Testis (tissue), 3 donors: ENCODE results near the gene CHDH. TPM values are rescaled to one million over a fixed set of nuclear protein-coding genes. Genes with fewer than 3 reads are reported as not detected.
A peak's percentile ranks its signal among the peaks of the same experiment; 100 is the strongest.

ENCODE experiments used
- DNase-seq: peaks from one replicate; pipeline ENCODE4 v3.0.0-alpha.2; 2019
- H3K27ac ChIP-seq, 2 donors: fragments of 200-600 bp; sonication (generic); one replicate each; pipeline ENCODE4 v1.5.1; 2019
- H3K27me3 ChIP-seq: fragments of 200-600 bp; sonication (generic); one replicate; pipeline ENCODE4 v1.5.1; 2019
- H3K36me3 ChIP-seq: fragments of 200-600 bp; sonication (generic); one replicate; pipeline ENCODE4 v1.5.1; 2017; ENCODE audit warnings: low read depth; ENCODE audit errors: missing control alignments
- H3K4me1 ChIP-seq: fragments of 200-600 bp; sonication (generic); one replicate; pipeline ENCODE4 v1.5.1; 2019
- H3K4me3 ChIP-seq, 2 donors: fragments of 200-600 bp; sonication (generic); one replicate each; pipeline ENCODE4 v1.5.1; 2017 to 2019
- H3K9me3 ChIP-seq: fragments of 200-600 bp; sonication (generic); one replicate; pipeline ENCODE4 v1.5.1; 2017
- POLR2A ChIP-seq: fragments of 450-650 bp; IDR thresholded peaks from one replicate; pipeline ENCODE4 v1.6.1; 2017; ENCODE audit warnings: antibody characterized with exemption, mild to moderate bottlenecking, moderate library complexity
- WGBS, 2 donors: methylation state at CpG; one replicate each; pipeline ENCODE4 v1.1.5; 2018; 5-methylcytosine and 5-hydroxymethylcytosine counted together
- intact Hi-C: fragments of 100-400 bp; cut with DNase I; formaldehyde crosslinking; loops from one replicate; pipeline ENCODE4 v1.15.1; 2023; ENCODE audit warnings: low total_unique reads
- polyA plus RNA-seq: library from polyadenylated mRNA; stranded (reverse); fragments of 350-450 nt; fragmentation: Illumina TruSeq; extraction: RNeasy Lipid Tissue Mini Kit (QIAGEN cat#74804); gene quantifications from one replicate; pipeline ENCODE4 v1.2.3, GENCODE V29; 2014; ENCODE audit warnings: low read depth, low replicate concordance; ENCODE audit not compliant: insufficient read depth
- total RNA-seq, 2 donors: library from RNA; depleted of rRNA; stranded (reverse); fragments of >200 nt; gene quantifications; one replicate each; pipeline ENCODE4 v1.2.3, GENCODE V29; 2016
- TF ChIP-seq, protein P1 (sequence below), 3 experiments: fragments of 450-650 bp in 2 of 3; fragments of 200-600 bp in 1 of 3; sonication (generic) in 1 of 3; IDR thresholded peaks; one replicate each; pipeline ENCODE4 v1.5.1; 2016 to 2019; ENCODE audit warnings: antibody characterized with exemption in 3 of 3, mild to moderate bottlenecking in 2 of 3, moderate library complexity in 1 of 3

Gene CHDH
- total and polyA plus RNA-seq, 3 donors from 2014 or later, result 13.5 to 41.4 (median 28.1) TPM

DNA sequence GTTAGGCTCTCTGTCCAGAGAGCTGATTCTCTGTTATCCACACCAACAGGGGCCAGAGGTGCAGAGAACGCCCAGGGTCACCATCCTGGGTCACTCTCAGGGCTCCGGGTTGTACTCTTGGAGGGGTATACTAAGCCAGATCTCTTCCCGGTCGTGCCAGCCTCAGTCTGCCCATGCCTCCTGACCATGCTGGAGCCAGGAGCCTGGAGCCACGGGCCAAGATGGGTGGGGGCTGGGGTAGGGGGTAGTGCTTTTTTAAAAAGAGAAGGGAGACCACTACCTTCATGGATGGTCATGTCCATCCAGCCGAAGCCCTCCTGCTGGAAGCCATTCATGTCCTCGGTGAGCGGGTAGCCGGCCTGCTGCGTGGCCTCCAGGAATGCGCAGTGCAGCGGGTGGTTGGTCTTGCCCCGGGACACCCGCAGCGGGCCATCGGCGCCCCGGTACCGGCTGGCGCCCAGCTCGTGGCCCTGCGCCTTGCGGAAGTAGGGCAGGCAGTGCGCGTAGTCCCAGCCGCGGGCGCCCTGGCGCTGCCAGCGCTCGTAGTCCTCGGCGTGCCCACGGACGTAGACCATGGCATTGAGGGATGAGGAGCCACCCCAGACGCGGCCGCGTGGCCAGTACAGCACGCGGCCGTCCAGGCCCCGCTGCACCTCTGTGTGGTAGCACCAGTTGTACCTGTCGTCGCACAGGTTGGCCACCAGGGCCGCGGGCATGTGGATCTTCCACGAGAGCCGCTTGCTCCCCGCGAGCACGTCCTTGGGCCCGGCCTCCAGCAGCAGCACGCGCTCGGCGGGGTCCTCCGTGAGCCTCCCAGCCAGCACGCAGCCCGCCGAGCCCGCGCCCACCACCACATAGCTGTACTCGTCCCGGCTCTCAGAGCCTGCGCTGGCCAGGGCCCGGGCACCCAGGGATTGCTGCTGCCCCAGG is 22.9 kb downstream of the CHDH start:
- intact Hi-C loops, result no loop called here
- no peaks in the 10 kb centered on the region for H3K9me3 ChIP-seq
- 76 to 89% methylated on average over 5 to 65 of the region's 67 CpGs for WGBS, 2 donors

DNA sequence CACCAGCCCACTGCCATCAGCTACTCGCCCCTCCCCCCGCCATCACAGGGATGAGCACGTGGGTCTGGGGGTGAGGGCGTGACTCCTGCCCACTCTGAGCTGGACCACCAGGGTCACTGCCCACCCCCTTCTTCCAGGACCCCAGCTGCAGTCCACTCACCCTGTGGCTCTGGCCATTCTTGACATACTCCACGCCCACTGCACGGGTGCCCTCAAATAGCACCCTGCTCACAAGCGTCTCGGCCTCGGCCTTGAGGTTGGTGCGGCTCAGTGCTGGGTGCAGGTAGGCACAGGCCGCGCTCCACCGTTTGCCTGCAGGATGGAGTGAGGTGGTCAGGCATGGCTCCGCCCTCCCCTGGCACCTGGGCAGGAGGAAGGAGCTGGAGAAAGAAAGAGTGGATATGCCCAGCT is 23.9 kb downstream of the CHDH start:
- Histone ChIP-seq H3K27me3 (no peaks in the 10 kb centered on the region), H3K4me3 (no peak overlapping the region), H3K4me1 (no peaks in the 10 kb centered on the region), H3K9me3 (no peaks in the 10 kb centered on the region), H3K36me3 (no peaks in the 10 kb centered on the region), H3K27ac (no peak overlapping the region)
- WGBS, 2 donors, result 84 to 91% methylated on average over 10 to 14 of the region's 14 CpGs
- no peak for TF ChIP-seq POLR2A
- TF ChIP-seq, protein P1, sequence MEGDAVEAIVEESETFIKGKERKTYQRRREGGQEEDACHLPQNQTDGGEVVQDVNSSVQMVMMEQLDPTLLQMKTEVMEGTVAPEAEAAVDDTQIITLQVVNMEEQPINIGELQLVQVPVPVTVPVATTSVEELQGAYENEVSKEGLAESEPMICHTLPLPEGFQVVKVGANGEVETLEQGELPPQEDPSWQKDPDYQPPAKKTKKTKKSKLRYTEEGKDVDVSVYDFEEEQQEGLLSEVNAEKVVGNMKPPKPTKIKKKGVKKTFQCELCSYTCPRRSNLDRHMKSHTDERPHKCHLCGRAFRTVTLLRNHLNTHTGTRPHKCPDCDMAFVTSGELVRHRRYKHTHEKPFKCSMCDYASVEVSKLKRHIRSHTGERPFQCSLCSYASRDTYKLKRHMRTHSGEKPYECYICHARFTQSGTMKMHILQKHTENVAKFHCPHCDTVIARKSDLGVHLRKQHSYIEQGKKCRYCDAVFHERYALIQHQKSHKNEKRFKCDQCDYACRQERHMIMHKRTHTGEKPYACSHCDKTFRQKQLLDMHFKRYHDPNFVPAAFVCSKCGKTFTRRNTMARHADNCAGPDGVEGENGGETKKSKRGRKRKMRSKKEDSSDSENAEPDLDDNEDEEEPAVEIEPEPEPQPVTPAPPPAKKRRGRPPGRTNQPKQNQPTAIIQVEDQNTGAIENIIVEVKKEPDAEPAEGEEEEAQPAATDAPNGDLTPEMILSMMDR (IDR thresholded peaks at IDR 0.05), result no peak
- DNase-seq, result peak; percentile 8
- intact Hi-C loops, result no loop called here

More for the DNA sequence above, 22.9 kb downstream of the CHDH start:
- Histone ChIP-seq H3K27me3 (no peaks in the 10 kb centered on the region), H3K36me3 (no peaks in the 10 kb centered on the region), H3K4me1 (no peaks in the 10 kb centered on the region), H3K27ac (no peak overlapping the region), H3K4me3 (peak overlapping the region in 1 of 2 donors; percentile 0)
- no peak for DNase-seq
- TF ChIP-seq, protein P1 (IDR thresholded peaks at IDR 0.05), result no peak
- TF ChIP-seq POLR2A, result no peak

DNA sequence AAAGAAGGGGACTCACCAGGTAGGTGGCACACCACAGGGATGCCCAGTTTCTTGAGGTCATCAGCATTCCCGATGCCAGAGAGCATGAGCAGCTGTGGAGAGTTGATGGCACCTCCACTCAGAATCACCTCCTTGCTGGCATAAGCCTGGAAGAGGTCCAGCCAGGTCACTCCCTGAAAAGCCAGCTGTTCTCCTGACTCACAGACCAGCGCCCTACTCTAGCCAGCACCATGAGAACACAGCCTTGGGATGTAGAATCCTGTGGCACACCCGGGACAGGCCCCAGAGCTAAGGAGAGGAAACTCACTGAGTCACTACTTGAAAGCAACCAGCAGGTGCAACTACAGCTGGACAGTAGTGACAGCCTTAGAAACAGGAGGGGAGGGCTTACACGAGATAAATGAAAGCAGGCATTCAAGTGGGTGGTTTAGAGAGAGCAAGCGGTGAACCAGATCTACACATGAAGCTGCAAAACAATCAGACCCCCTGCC is 24.5 kb downstream of the CHDH start:
- H3K36me3 ChIP-seq, result no peaks in the 10 kb centered on the region
- TF ChIP-seq POLR2A, result no peak
- no peaks in the 10 kb centered on the region for H3K9me3 ChIP-seq
- intact Hi-C loops, result no loop called here
- H3K27ac ChIP-seq, result no peak overlapping the region
- DNase-seq, result peak; percentile 11
- H3K27me3 ChIP-seq, result no peaks in the 10 kb centered on the region
- H3K4me3 ChIP-seq, result no peak overlapping the region
- WGBS, 2 donors, result 54 to 68% methylated on average over 4 to 5 of the region's 5 CpGs
- H3K4me1 ChIP-seq, result no peaks in the 10 kb centered on the region

DNA sequence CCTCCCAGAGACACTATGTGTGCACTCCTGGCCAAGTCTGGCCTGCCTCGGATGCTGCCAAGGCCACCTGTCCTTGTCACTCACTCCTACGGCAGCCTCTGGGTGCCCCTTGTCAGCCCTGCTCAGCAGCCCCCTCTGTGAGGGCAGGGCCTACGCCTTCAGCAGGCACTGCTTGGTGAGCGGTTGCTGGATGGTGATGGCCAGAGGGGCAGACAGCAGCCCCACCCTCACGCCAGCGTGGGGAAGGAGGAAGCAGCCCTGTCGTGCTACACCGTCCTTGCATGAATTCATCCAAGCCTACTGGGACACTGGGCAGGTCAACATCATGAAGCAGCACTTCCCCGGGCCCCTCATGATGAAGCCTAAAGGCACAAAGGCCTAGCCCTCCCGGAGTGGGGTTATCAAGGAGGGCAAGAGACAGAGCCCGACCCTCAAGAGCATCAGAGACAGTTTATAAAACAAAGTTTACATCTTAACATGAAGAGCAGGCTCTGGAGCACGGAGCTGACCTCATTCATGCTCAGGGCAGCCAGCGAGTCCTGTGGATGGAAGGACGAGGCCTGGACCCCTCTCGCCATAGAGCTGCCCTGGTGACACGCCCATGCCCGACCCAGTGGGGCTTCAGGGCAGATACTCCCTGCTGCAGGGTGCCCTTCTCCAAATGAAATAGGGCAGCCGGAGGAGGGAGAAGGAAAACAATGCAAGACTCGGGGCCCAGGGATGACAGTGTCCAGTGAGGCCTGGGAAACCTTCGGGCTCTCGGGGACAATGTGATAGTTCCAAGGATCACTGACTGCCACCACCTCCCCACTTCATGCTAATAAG is 25.3 kb downstream of the CHDH start:
- intact Hi-C loops, result no loop called here

More for the DNA sequence above, 25.3 kb downstream of the CHDH start:
- DNase-seq, result peak; percentile 12
- Histone ChIP-seq H3K27ac (no peak overlapping the region), H3K4me1 (no peaks in the 10 kb centered on the region), H3K36me3 (no peaks in the 10 kb centered on the region), H3K27me3 (no peaks in the 10 kb centered on the region), H3K4me3 (no peak overlapping the region), H3K9me3 (no peaks in the 10 kb centered on the region)
- TF ChIP-seq, protein P1 (IDR thresholded peaks at IDR 0.05), result no peak
- no peak for TF ChIP-seq POLR2A
- WGBS, 2 donors, result 68 to 79% methylated on average over 16 to 21 of the region's 21 CpGs
